Brain microvascular endothelial cell (primary cell): ENCODE results near the gene GNG13.

Source experiments
- DNase-seq: peaks from one replicate; pipeline ENCODE4 v3.0.0-alpha.2; 2020
- H3K27ac ChIP-seq: fragments of 250-450 bp; sonication (Bioruptor Pico); 2 replicates; pipeline ENCODE4 v1.5.1; 2020; ENCODE audit warnings: mild to moderate bottlenecking, moderate library complexity
- H3K27me3 ChIP-seq: fragments of 250-450 bp; sonication (Bioruptor Pico); replicated peaks from 2 replicates; pipeline ENCODE4 v1.5.1; 2020; ENCODE audit warnings: mild to moderate bottlenecking
- H3K36me3 ChIP-seq: fragments of 250-450 bp; sonication (Bioruptor Pico); replicated peaks from 2 replicates; pipeline ENCODE4 v1.5.1; 2020; ENCODE audit warnings: mild to moderate bottlenecking
- H3K4me3 ChIP-seq: 2 replicates; pipeline ENCODE4 v1.5.1; 2011; ENCODE audit warnings: low read depth, mild to moderate bottlenecking, control low read depth, low read length, moderate library complexity
- in situ Hi-C: cut with HindIII; loops from 2 replicates; pipeline ENCODE4 v1.10.0; 2017; ENCODE audit warnings: low sequenced_read_pairs, low pct_ligation_motif_present
- TF ChIP-seq, protein P1 (sequence below): IDR thresholded peaks from 2 replicates; pipeline ENCODE4 v1.5.1; 2011; ENCODE audit warnings: low read depth, mild to moderate bottlenecking, moderate library complexity, low read length, control low read depth, inconsistent platforms; ENCODE audit errors: missing control alignments

GNG13 gene

DNA sequence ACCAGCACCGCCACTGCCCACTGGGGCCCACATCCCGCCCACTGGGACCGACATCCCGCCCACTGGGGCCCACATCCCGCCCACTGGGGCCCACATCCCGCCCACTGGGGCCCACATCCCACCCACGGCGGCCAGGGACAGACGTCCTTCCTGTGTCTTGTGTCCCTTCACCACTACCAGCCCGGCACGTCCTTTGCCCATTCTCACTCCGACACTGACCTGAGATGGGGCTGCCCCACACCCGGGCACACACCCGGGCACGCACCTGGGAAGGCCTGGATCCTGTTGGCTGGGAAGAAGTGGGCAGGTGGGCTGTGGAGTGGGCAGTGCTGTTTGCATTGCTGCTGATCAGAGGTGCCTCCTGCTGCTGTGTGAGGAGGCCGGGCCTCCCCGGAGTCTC is 28.4 kb upstream of the GNG13 start:
- in situ Hi-C loops, result loop anchor here (25.0 kb wide), 1 partner anchor 158 kb away; the partner anchor contains the start of gene SOX8
- no peaks in the 10 kb centered on the region for H3K36me3 ChIP-seq
- H3K4me3 ChIP-seq, result no peak overlapping the region
- DNase-seq, result no peak
- H3K27ac ChIP-seq, result no peak overlapping the region
- TF ChIP-seq, protein P1, sequence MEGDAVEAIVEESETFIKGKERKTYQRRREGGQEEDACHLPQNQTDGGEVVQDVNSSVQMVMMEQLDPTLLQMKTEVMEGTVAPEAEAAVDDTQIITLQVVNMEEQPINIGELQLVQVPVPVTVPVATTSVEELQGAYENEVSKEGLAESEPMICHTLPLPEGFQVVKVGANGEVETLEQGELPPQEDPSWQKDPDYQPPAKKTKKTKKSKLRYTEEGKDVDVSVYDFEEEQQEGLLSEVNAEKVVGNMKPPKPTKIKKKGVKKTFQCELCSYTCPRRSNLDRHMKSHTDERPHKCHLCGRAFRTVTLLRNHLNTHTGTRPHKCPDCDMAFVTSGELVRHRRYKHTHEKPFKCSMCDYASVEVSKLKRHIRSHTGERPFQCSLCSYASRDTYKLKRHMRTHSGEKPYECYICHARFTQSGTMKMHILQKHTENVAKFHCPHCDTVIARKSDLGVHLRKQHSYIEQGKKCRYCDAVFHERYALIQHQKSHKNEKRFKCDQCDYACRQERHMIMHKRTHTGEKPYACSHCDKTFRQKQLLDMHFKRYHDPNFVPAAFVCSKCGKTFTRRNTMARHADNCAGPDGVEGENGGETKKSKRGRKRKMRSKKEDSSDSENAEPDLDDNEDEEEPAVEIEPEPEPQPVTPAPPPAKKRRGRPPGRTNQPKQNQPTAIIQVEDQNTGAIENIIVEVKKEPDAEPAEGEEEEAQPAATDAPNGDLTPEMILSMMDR, result no peak
- peaks cover 14% of the 10 kb centered on the region for H3K27me3 ChIP-seq

DNA sequence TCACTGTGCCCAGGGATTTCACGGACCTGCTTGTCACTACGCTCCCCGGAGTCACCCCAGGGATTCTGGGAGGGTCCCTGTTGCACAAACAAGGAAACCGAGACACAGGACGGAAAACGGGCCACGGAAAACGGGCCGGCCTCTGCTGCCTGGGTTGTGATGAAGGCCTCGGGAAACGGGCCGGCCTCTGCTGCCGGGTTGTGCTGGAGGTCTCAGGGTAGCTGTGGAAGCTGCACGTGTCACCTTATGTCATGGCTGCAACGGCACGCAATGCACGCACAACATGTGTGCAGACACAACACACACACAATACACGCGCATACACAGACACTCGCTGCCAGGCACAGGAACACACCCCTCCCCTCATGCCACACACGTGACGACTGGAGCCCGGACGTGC is 27.0 kb upstream of the GNG13 start:
- H3K27ac ChIP-seq, result no peak overlapping the region

DNA sequence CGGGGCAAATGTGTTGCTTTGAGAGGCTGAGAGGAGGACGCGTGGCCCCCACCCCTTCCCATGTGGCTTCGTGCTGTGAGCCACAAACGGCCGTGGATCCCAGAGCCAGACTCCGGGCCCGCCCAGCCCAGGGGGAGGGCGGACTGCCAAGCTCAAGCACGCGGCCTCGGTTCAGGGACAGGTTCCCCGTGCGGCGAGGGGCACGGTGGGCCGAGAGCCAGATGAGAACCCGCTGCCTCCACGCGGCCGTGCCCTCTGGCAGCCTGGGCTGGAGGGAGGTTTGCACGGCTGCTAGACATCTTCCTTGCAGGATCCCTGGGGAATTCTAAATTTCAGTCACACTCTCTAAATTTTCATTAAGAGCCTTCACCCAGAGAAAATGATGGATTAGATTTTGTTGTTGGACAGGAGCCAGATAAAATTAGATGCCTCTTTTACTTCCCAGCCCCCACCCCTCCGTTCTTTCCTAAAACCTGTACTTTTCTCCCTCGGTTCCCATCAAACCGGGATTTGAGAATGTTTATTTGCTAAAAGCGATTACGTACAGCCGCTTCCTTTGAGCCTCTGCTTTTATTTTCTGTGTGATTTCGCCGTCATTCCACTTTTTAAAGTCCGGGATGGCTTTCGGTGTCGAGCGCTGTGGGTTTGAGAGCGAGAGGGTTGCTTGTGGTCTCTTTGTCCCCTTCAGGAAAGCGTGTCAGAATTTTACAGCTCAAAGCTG is 25.0 kb upstream of the GNG13 start:
- Histone ChIP-seq H3K27ac (no peak overlapping the region), H3K36me3 (no peaks in the 10 kb centered on the region), H3K27me3 (peaks cover 14% of the 10 kb centered on the region), H3K4me3 (no peak overlapping the region)
- in situ Hi-C loops, result loop anchor here (25.0 kb wide), 1 partner anchor 162 kb away; the partner anchor contains the start of gene SOX8
- TF ChIP-seq, protein P1, result no peak
- no peak for DNase-seq

More for the DNA sequence above, 27.0 kb upstream of the GNG13 start:
- TF ChIP-seq, protein P1, result no peak
- no peak overlapping the region for H3K4me3 ChIP-seq
- in situ Hi-C loops, result loop anchor here (25.0 kb wide), 1 partner anchor 160 kb away; the partner anchor contains the start of gene SOX8
- no peaks in the 10 kb centered on the region for H3K36me3 ChIP-seq
- no peak for DNase-seq
- peaks cover 14% of the 10 kb centered on the region for H3K27me3 ChIP-seq

DNA sequence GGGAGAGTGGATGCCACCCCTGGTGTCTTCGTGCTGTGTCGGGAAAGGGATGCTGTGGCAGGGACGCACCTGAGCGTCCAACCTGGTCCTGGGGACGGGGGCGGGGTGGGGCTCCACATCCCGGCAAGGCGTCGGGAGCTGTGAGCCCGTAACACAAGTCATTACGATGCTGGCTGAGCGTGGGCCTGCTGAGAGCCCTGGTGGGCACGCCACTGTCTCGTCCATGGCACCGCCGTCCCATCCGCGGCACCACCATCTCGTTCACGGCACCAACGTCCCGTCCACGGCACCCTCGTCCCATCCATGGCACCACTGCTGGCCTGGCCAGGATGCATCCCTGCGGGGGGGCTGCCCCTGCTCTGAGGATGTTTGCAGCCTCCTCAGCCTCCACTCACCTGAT is 24.1 kb upstream of the GNG13 start:
- TF ChIP-seq, protein P1, result no peak
- in situ Hi-C loops, result no loop called here
- H3K4me3 ChIP-seq, result no peak overlapping the region
- no peaks in the 10 kb centered on the region for H3K36me3 ChIP-seq
- H3K27ac ChIP-seq, result no peak overlapping the region
- no peak for DNase-seq
- peaks cover 14% of the 10 kb centered on the region for H3K27me3 ChIP-seq

DNA sequence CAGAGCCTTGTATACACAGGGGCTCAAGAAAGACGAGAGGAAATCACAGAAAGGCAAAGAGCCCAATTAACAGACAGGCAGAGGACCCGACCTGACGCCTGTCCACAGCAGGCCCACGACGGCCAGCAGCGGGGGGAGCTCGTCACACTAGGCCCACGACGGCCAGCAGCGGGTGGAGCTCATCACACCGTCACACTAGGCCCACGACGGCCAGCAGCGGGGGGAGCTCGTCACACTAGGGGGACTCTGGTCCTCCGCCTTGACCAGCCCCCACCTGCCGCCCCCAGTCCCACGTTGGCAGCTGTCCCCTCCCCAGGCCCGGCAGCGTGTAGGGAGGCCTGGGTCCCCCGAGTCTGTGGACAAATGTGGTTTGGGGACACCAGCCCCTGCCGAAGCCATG is 23.7 kb upstream of the GNG13 start:
- DNase-seq, result no peak
- H3K27me3 ChIP-seq, result peaks cover 14% of the 10 kb centered on the region
- in situ Hi-C loops, result no loop called here
- H3K27ac ChIP-seq, result no peak overlapping the region
- no peak overlapping the region for H3K4me3 ChIP-seq
- TF ChIP-seq, protein P1, result no peak
- H3K36me3 ChIP-seq, result no peaks in the 10 kb centered on the region
